Right kidney (tissue), 9 donors: ENCODE measurements around the gene ZNF626.
"Not testable (repeated sequence)": the region's sequence is repeated elsewhere in the genome, so short reads cannot be mapped to it uniquely, and the experiment has no call there.

Experiments
- DNase-seq: peaks from one replicate; pipeline ENCODE4 v3.0.0-alpha.2; 2016
- long read RNA-seq, 8 donors: transcript quantifications; one replicate each; lab custom pipeline, GENCODE V29; 2026

ZNF626 gene
- long read RNA-seq, donor 1, transcript ZNF626-201 (4 exons, 1,123 nt), result major isoform, 14 of 26 reads
- long read RNA-seq, donor 1, partial matches to known transcripts, result 12 of 26 reads
- long read RNA-seq, donor 1, other reads (novel, unspliced or antisense), result 0 of 26 reads
- long read RNA-seq, donor 2, full-length matches to known transcripts, result 9 of 9 reads
- long read RNA-seq, donor 2, partial matches to known transcripts, result 0 of 9 reads
- long read RNA-seq, donor 2, other reads (novel, unspliced or antisense), result 0 of 9 reads
- long read RNA-seq, donor 3, full-length matches to known transcripts, result 6 of 6 reads
- long read RNA-seq, donor 3, partial matches to known transcripts, result 0 of 6 reads
- long read RNA-seq, donor 3, other reads (novel, unspliced or antisense), result 0 of 6 reads
- long read RNA-seq, donor 4, full-length matches to known transcripts, result 12 of 23 reads
- long read RNA-seq, donor 4, partial matches to known transcripts, result 11 of 23 reads
- long read RNA-seq, donor 4, other reads (novel, unspliced or antisense), result 0 of 23 reads
- long read RNA-seq, donor 5, full-length matches to known transcripts, result 9 of 31 reads
- long read RNA-seq, donor 5, partial matches to known transcripts, result 6 of 31 reads
- long read RNA-seq, donor 5, other reads (novel, unspliced or antisense), result 16 of 31 reads
- long read RNA-seq, donor 6, full-length matches to known transcripts, result 15 of 30 reads
- long read RNA-seq, donor 6, partial matches to known transcripts, result 15 of 30 reads
- long read RNA-seq, donor 6, other reads (novel, unspliced or antisense), result 0 of 30 reads
- long read RNA-seq, donor 7, result 0 reads
- long read RNA-seq, donor 8, full-length matches to known transcripts, result 9 of 9 reads
- long read RNA-seq, donor 8, partial matches to known transcripts, result 0 of 9 reads
- long read RNA-seq, donor 8, other reads (novel, unspliced or antisense), result 0 of 9 reads

DNA sequence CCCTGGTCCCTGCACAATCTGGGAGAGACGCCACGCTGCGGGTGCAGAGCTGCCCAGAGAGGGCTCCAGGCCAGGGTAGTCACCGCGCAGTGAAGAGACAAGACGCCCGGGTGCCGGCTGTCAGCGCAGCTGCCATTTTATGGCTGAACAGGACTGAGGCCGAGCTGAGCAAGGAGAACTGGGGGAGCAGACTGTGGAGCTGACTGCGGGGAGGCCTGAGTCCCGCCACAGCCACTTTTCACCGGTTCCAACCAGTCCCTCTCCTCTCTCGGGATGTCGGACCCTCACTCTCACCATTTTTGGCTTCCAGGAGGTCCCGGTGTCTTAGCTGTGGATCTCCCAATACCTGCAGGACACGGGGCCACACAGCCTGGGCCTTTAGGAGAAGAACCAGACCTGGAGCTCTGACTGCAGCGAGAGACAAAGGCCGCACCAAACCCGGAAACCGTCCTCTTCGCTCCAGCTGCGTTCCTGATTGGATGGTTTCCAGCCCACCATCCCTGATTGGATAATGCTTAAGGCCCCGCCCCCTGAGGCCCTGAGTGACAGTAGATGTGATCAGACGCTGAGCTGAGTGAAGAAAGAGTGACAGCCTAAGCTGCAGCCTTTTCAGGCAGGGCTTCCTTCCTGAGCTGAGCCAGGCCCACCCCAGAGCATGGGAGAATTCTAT lies at the start of gene ZNF626:
ZNF626 (minus strand) TSS at position 422 of the 670 bp plus-strand sequence; CDS start at position 297, 125 bp downstream.
- DNase-seq, result peak; percentile 95

- no peak for DNase-seq
Measured at GRCh38 chr19:20669263-20669662, 7.9 kb upstream of the ZNF626 start.

GRCh38 chr19:20667281-20667680 lies 5.9 kb upstream of the ZNF626 start:
- DNase-seq, result no peak

- DNase-seq, result peak; percentile 55
Measured at GRCh38 chr19:20664901-20665781, 3.8 kb upstream of the ZNF626 start.

DNA sequence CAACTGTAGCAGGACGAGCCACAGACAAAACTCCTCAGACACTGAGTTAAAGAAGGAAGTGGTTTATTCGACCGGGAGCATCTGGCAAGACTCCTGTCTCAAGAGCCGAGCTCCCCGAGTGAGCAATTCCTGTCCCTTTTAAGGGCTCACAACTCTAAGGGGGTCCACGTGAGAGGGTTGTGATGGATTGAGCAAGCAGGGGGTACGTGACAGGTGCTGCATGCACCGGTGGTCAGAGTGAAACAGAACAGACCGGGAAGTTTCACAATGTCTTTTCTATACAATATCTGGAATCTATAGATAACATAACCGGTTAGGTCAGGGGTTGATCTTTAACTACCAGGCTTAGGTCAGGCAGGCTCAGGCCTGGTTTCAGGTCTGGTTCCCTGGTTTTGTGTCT lies 3.1 kb upstream of the ZNF626 start:
- not testable (repeated sequence) for DNase-seq

DNA sequence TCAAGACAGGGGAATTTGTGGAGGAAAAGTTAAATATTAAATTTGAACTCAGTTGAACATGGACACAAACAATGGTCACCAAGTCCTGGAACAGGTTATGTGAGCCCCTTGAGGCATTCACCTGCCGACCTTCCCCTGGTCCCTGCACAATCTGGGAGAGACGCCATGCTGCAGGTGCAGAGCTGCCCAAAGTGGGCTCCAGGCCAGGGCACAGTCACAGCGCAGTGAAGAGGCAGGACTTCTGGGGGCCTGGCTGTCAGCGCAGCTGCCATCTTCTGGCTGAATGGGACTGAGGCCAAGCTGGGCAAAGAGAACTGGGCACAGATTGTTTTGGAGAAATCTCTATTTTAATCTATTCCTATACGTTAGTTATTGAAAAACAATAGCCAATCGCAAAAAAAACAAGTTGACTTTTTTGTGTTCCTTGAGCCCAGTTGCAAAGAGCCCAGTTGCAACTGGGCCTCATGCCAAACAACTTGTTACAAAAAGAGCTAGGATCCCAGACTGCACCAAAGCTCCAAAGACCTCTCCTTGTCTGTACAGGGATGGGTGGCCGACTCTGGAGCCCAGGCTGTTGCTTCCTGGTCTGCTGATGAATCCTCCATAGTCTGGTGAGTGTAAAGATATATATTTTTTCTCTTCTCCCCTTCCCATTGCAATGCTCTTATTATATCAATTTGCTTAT lies 1.2 kb upstream of the ZNF626 start:
- no peak for DNase-seq

GRCh38 chr19:20660473-20661140 lies 764 bp downstream of the ZNF626 start:
- no peak for DNase-seq

- DNase-seq, result no peak
Measured at GRCh38 chr19:20640545-20640944, 20.8 kb downstream of the ZNF626 start.

- no peak for DNase-seq
Measured at GRCh38 chr19:20640023-20640422, 21.3 kb downstream of the ZNF626 start.

DNA sequence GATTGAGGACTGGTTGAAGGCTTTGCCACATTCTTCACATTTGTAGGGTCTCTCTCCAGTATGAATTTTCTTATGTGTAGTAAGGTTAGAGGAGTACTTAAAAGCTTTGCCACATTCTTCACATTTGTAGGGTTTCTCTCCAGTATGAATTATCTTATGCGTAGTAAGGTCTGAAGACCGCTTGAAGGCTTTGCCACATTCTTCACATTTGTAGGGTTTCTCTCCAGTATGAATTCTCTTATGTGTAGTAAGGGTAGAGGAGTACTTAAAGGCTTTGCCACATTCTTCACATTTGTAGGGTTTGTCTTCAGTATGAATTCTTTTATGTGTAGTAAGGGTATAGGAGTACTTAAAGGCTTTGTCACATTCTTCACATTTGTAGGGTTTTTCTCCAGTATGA lies 36.8 kb downstream of the ZNF626 start:
- not testable (repeated sequence) for DNase-seq

GRCh38 chr19:20616071-20616470 lies 45.3 kb downstream of the ZNF626 start:
- DNase-seq, result no peak

DNA sequence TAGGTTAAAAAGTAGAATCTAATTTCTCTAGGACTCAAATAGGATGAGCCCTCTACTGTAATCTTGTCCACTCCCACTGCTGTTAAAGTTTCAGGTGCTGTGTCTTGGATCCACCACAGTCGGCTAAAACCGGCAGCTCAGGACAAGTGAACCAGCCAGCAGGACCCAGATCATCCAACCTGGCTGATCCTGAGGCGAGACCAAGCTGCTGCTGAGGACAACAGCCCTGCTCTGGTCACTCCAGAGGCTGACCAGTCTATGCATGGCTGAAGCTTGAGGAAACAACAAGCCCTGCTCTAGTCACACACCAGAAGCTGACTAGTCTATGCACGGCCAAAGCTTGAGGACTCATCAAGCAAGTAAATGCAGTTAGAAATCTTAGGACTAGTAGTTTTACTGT lies 46.4 kb downstream of the ZNF626 start:
- DNase-seq, result not testable (repeated sequence)

DNA sequence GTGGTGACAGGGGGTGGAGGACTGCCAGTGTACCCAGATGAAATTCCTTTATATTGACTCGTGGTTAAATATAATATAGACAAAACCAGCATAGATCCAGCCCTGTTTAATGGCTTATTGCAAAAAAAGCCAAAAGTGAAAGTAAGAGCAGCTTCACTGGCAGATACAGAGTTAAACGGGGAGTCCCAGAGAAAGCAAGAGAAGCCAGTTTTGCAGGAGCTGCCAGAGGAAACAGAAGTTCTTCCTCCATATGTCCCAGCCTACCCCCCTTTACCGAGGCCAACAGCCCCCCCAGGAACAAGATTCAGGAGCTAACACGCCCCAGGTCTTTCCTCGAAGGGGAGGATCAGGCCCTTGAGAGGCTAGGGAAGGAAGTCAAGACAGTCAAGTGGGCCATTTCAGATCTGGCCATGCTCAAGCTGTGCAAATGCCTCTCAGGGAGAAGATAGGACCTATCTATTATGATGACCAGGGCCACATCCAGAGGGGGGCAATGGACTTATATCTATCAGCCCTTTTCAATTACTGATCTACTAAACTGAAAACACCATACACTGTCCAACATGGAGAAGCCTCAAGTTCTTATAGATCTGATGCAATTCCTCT lies 48.6 kb downstream of the ZNF626 start:
- DNase-seq, result no peak

DNA sequence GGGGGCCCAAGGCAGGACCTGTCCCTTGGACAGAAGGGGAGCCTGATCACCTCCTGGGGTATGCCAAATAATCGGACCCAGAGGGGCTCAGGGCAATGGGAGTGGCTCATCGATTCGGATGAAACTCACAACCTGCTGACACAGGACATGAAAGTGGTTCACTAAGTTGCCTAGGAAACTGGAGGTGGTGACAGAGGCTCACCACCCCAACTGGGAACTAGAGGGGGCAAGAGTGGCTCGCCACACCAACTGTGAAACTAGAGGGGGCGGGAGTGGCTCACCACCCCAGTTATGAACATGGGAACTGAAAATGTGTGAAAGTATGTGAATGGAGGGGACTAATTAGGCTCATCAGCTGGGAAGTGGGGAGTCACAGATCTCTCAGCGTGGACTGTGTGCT lies 49.5 kb downstream of the ZNF626 start:
- no peak for DNase-seq

GRCh38 chr19:20607943-20608342 lies 53.4 kb downstream of the ZNF626 start:
- DNase-seq, result no peak
